ENCODE measurements around the gene ROBO2.
A peak's percentile ranks its signal among the peaks of the same experiment; 100 is the strongest.

ROBO2 gene

GRCh38 chr3:77529522-77529921, 489.6 kb downstream of the ROBO2 start:
- no peak overlapping the region for H3K4me3 ChIP-seq (ENCODE audit: low read length)
- no peak for DNase-seq (ENCODE audit: low read depth)
- no peak for TF ChIP-seq CTCF (conservative IDR thresholded peaks at IDR 0.05; ENCODE audit: low read length)

- TF ChIP-seq CTCF (conservative IDR thresholded peaks at IDR 0.05; ENCODE audit: low read length): no peak
- DNase-seq (ENCODE audit: low read depth): peak; percentile 54
- peak overlapping the region; percentile 11; the same call in 1 of the 2 replicates for H3K4me3 ChIP-seq (ENCODE audit: low read length)
Measured at GRCh38 chr3:77530870-77531269, 491.0 kb downstream of the ROBO2 start.

- TF ChIP-seq CTCF (conservative IDR thresholded peaks at IDR 0.05; ENCODE audit: low read length): no peak
- DNase-seq (ENCODE audit: low read depth): no peak
- H3K4me3 ChIP-seq (ENCODE audit: low read length): no peak overlapping the region
Measured at GRCh38 chr3:77535116-77535515, 495.2 kb downstream of the ROBO2 start.

GRCh38 chr3:77536038-77536775, 496.3 kb downstream of the ROBO2 start:
- H3K4me3 ChIP-seq (ENCODE audit: low read length): no peak overlapping the region
- no peak for TF ChIP-seq CTCF (conservative IDR thresholded peaks at IDR 0.05; ENCODE audit: low read length)
- DNase-seq (ENCODE audit: low read depth): peak; percentile 18

GRCh38 chr3:77539014-77539413, 499.1 kb downstream of the ROBO2 start:
- no peak for DNase-seq (ENCODE audit: low read depth)
- H3K4me3 ChIP-seq (ENCODE audit: low read length): no peak overlapping the region
- TF ChIP-seq CTCF (conservative IDR thresholded peaks at IDR 0.05; ENCODE audit: low read length): no peak

GRCh38 chr3:77539677-77540076, 499.8 kb downstream of the ROBO2 start:
- DNase-seq (ENCODE audit: low read depth): no peak
- no peak overlapping the region for H3K4me3 ChIP-seq (ENCODE audit: low read length)
- no peak for TF ChIP-seq CTCF (conservative IDR thresholded peaks at IDR 0.05; ENCODE audit: low read length)

GRCh38 chr3:77541203-77541922, 501.5 kb downstream of the ROBO2 start:
- TF ChIP-seq CTCF (conservative IDR thresholded peaks at IDR 0.05; ENCODE audit: low read length): no peak
- no peak for DNase-seq (ENCODE audit: low read depth)
- no peak overlapping the region for H3K4me3 ChIP-seq (ENCODE audit: low read length)

All from AG10803 (cell line).